ENCODE data around the gene EDIL3.

The EDIL3 gene

GRCh38 chr5:83967417-83967816 is 417.3 kb downstream of the EDIL3 start:
- no peak for DNase-seq (ENCODE audit: low read depth, low spot score)

- no peak for DNase-seq (ENCODE audit: low read depth, low spot score)
Observed at GRCh38 chr5:83965441-83965840, 419.2 kb downstream of the EDIL3 start.

- DNase-seq (ENCODE audit: low read depth, low spot score), result no peak
Observed at GRCh38 chr5:83964271-83964670, 420.4 kb downstream of the EDIL3 start.

- no peak for DNase-seq (ENCODE audit: low read depth, low spot score)
Observed at GRCh38 chr5:83957188-83957587, 427.5 kb downstream of the EDIL3 start.

GRCh38 chr5:83956386-83956785 is 428.3 kb downstream of the EDIL3 start:
- no peak for DNase-seq (ENCODE audit: low read depth, low spot score)

GRCh38 chr5:83955916-83956315 is 428.8 kb downstream of the EDIL3 start:
- no peak for DNase-seq (ENCODE audit: low read depth, low spot score)

- DNase-seq (ENCODE audit: low read depth, low spot score), result no peak
Observed at GRCh38 chr5:83947763-83948162, 436.9 kb downstream of the EDIL3 start.

- no peak for DNase-seq (ENCODE audit: low read depth, low spot score)
Observed at GRCh38 chr5:83946516-83946915, 438.2 kb downstream of the EDIL3 start.

GRCh38 chr5:83942155-83942554 is 442.5 kb downstream of the EDIL3 start:
- DNase-seq (ENCODE audit: low read depth, low spot score), result no peak

GRCh38 chr5:83937837-83938236 is 446.8 kb downstream of the EDIL3 start:
- no peak for DNase-seq (ENCODE audit: low read depth, low spot score)

GRCh38 chr5:83931969-83932368 is 452.7 kb downstream of the EDIL3 start:
- DNase-seq (ENCODE audit: low read depth, low spot score), result no peak

GRCh38 chr5:83927140-83927733 is 457.4 kb downstream of the EDIL3 start:
- DNase-seq (ENCODE audit: low read depth, low spot score), result no peak

- no peak for DNase-seq (ENCODE audit: low read depth, low spot score)
Observed at GRCh38 chr5:83925955-83926337, 458.7 kb downstream of the EDIL3 start.

GRCh38 chr5:83925321-83925954 is 459.2 kb downstream of the EDIL3 start:
- no peak for DNase-seq (ENCODE audit: low read depth, low spot score)

GRCh38 chr5:83924891-83925290 is 459.8 kb downstream of the EDIL3 start:
- DNase-seq (ENCODE audit: low read depth, low spot score), result no peak

GRCh38 chr5:83924171-83924570 is 460.5 kb downstream of the EDIL3 start:
- DNase-seq (ENCODE audit: low read depth, low spot score), result no peak

GRCh38 chr5:83922699-83923098 is 462.0 kb downstream of the EDIL3 start:
- DNase-seq (ENCODE audit: low read depth, low spot score), result no peak

- no peak for DNase-seq (ENCODE audit: low read depth, low spot score)
Observed at GRCh38 chr5:83921666-83922193, 462.9 kb downstream of the EDIL3 start.

- DNase-seq (ENCODE audit: low read depth, low spot score), result no peak
Observed at GRCh38 chr5:83919071-83920041, 465.3 kb downstream of the EDIL3 start.

GRCh38 chr5:83917261-83917908 is 467.3 kb downstream of the EDIL3 start:
- no peak for DNase-seq (ENCODE audit: low read depth, low spot score)

GRCh38 chr5:83914662-83915418 is 469.8 kb downstream of the EDIL3 start:
- DNase-seq (ENCODE audit: low read depth, low spot score), result no peak
